Measurements from ENCODE around the gene KLRD1.

- no peak for TF ChIP-seq POLR2A (IDR thresholded peaks at IDR 0.05)
- TF ChIP-seq, protein P1, sequence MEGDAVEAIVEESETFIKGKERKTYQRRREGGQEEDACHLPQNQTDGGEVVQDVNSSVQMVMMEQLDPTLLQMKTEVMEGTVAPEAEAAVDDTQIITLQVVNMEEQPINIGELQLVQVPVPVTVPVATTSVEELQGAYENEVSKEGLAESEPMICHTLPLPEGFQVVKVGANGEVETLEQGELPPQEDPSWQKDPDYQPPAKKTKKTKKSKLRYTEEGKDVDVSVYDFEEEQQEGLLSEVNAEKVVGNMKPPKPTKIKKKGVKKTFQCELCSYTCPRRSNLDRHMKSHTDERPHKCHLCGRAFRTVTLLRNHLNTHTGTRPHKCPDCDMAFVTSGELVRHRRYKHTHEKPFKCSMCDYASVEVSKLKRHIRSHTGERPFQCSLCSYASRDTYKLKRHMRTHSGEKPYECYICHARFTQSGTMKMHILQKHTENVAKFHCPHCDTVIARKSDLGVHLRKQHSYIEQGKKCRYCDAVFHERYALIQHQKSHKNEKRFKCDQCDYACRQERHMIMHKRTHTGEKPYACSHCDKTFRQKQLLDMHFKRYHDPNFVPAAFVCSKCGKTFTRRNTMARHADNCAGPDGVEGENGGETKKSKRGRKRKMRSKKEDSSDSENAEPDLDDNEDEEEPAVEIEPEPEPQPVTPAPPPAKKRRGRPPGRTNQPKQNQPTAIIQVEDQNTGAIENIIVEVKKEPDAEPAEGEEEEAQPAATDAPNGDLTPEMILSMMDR (IDR thresholded peaks at IDR 0.05): no peak
These were observed 29.6 kb upstream of the KLRD1 start for GRCh38 chr12:10278104-10278503.
